ENCODE data around the gene NUDT6. TPM values are rescaled to one million over a fixed set of nuclear protein-coding genes. Genes with fewer than 3 reads are reported as not detected.

Gene NUDT6
- polyA plus RNA-seq, 4 donors, result 16.8 to 19.0 (median 18.4) TPM

- DNase-seq (ENCODE audit: low read depth in 4 of 4, low spot score in 3 of 4), result no peak
Observed at GRCh38 chr4:122842984-122843531, 79.3 kb downstream of the NUDT6 start.

Other genes with a start within 250 kb of the NUDT6 start
- 10 to 100 TPM; 13.0 to 15.7 (median 15.5) TPM for gene BBS12, start 189.9 kb downstream of the NUDT6 start, polyA plus RNA-seq (ENCODE audit: insufficient read length in 4 of 4)
- gene FGF2, start 95.8 kb downstream of the NUDT6 start, polyA plus RNA-seq (ENCODE audit: insufficient read length in 4 of 4), result 10 to 100 TPM in 2 of 4 donors, 1 to 10 TPM in 2; 8.2 to 10.7 (median 9.7) TPM